ENCODE results near the gene RNF220.

The RNF220 gene

GRCh38 chr1:44655609-44656008 is 250.6 kb downstream of the RNF220 start:
- Histone ChIP-seq H3K9ac (ENCODE audit: low read length) (no peak overlapping the region), H3K4me3 (ENCODE audit: low read depth, low read length) (no peak overlapping the region), H3K4me2 (ENCODE audit: low read length) (no peak overlapping the region), H3K27ac (ENCODE audit: low read depth, low read length) (no peak overlapping the region), H2AK5ac (ENCODE audit: low read length) (no peak overlapping the region), H3K14ac (ENCODE audit: low read length) (no peak overlapping the region), H4K12ac (ENCODE audit: low read depth, low read length) (no peak overlapping the region), H2BK5ac (ENCODE audit: low read depth, low read length, poor library complexity) (no peak overlapping the region), H2BK12ac (ENCODE audit: low read length) (no peak overlapping the region), H3K79me1 (ENCODE audit: low read length) (no peaks in the 10 kb centered on the region), H4K8ac (ENCODE audit: low read depth, low read length) (no peak overlapping the region), H3K4ac (ENCODE audit: low read depth, low read length) (no peak overlapping the region), H3K36me3 (ENCODE audit: control insufficient read depth in 1 of 2, insufficient read depth in 2 of 2, low read length in 2 of 2) (peaks cover 19 to 21% of the 10 kb centered on the region in 2 experiments), H3K9me3 (ENCODE audit: insufficient read depth, low read depth, low read length) (no peaks in the 10 kb centered on the region), H3K18ac (ENCODE audit: low read length) (no peak overlapping the region), H3K27me3 (ENCODE audit: insufficient read depth, low read length) (no peaks in the 10 kb centered on the region), H2AFZ (ENCODE audit: insufficient read depth, low read length, poor library complexity) (no peak overlapping the region), H4K91ac (ENCODE audit: low read depth, low read length) (no peak overlapping the region), H2BK120ac (ENCODE audit: insufficient read depth, low read length, poor library complexity) (no peak overlapping the region), H3K4me1 (ENCODE audit: control insufficient read depth in 1 of 2, insufficient read depth in 2 of 2, low read length in 2 of 2) (no peaks in the 10 kb centered on the region), H3K79me2 (ENCODE audit: control insufficient read depth, insufficient read depth, low read length, poor library complexity) (no peaks in the 10 kb centered on the region), H3K23ac (ENCODE audit: low read length) (no peak overlapping the region)
- peak in 1 of 2 donors; percentile 49 for DNase-seq
- WGBS (ENCODE audit: extremely low coverage, insufficient coverage, insufficient read length) = no CpG with 5 or more reads among the region's 5 CpGs

DNA sequence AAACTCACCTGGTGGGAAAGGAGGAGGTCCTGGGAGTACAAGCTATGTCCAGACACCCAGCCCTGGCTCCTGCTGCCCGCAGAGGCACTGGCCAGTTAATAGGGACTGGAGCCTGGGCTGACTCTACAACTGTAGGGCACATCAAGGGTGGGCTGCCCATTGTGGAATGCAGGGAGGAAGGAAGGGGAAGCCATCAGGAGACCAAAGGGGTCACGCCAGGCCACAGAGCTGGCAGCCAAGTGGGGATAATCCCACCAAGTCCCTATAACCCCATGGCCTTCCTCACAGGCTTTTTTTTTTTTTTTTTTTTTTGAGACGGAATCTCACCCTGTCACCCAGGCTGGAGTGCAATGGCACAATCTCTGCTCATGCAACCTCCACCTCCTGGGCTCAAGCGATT is 254.5 kb downstream of the RNF220 start:
- no peak overlapping the region for H2BK5ac ChIP-seq (ENCODE audit: low read depth, low read length, poor library complexity)
- no peak overlapping the region for H3K4me2 ChIP-seq (ENCODE audit: low read length)
- H2AK5ac ChIP-seq (ENCODE audit: low read length) = no peak overlapping the region
- H4K12ac ChIP-seq (ENCODE audit: low read depth, low read length) = no peak overlapping the region
- no peak overlapping the region for H2BK120ac ChIP-seq (ENCODE audit: insufficient read depth, low read length, poor library complexity)
- H2AFZ ChIP-seq (ENCODE audit: insufficient read depth, low read length, poor library complexity) = no peak overlapping the region
- H3K9ac ChIP-seq (ENCODE audit: low read length) = no peak overlapping the region
- no peak overlapping the region for H3K18ac ChIP-seq (ENCODE audit: low read length)
- no peaks in the 10 kb centered on the region for H3K79me2 ChIP-seq (ENCODE audit: control insufficient read depth, insufficient read depth, low read length, poor library complexity)
- DNase-seq = no peak
- no peaks in the 10 kb centered on the region for H3K27me3 ChIP-seq (ENCODE audit: insufficient read depth, low read length)
- no peak overlapping the region for H3K14ac ChIP-seq (ENCODE audit: low read length)
- H3K79me1 ChIP-seq (ENCODE audit: low read length) = no peaks in the 10 kb centered on the region
- no peak overlapping the region for H3K23ac ChIP-seq (ENCODE audit: low read length)
- no peak overlapping the region for H2BK12ac ChIP-seq (ENCODE audit: low read length)
- no peak overlapping the region for H3K27ac ChIP-seq (ENCODE audit: low read depth, low read length)
- peaks cover 4% of the 10 kb centered on the region in 2 experiments for H3K36me3 ChIP-seq (ENCODE audit: control insufficient read depth in 1 of 2, insufficient read depth in 2 of 2, low read length in 2 of 2)
- WGBS (ENCODE audit: extremely low coverage, insufficient coverage, insufficient read length) = no CpG with 5 or more reads among the region's 4 CpGs
- no peak overlapping the region for H3K4ac ChIP-seq (ENCODE audit: low read depth, low read length)
- no peak overlapping the region for H3K4me3 ChIP-seq (ENCODE audit: low read depth, low read length)
- no peak overlapping the region for H4K8ac ChIP-seq (ENCODE audit: low read depth, low read length)
- H4K91ac ChIP-seq (ENCODE audit: low read depth, low read length) = no peak overlapping the region
- no peaks in the 10 kb centered on the region for H3K4me1 ChIP-seq (ENCODE audit: control insufficient read depth in 1 of 2, insufficient read depth in 2 of 2, low read length in 2 of 2)
- H3K9me3 ChIP-seq (ENCODE audit: insufficient read depth, low read depth, low read length) = no peaks in the 10 kb centered on the region

- Histone ChIP-seq H3K9ac (ENCODE audit: low read length) (no peak overlapping the region), H2BK120ac (ENCODE audit: insufficient read depth, low read length, poor library complexity) (no peak overlapping the region), H3K9me3 (ENCODE audit: insufficient read depth, low read depth, low read length) (no peaks in the 10 kb centered on the region), H4K8ac (ENCODE audit: low read depth, low read length) (no peak overlapping the region), H3K23ac (ENCODE audit: low read length) (no peak overlapping the region), H3K14ac (ENCODE audit: low read length) (no peak overlapping the region), H3K18ac (ENCODE audit: low read length) (no peak overlapping the region), H3K27me3 (ENCODE audit: insufficient read depth, low read length) (no peaks in the 10 kb centered on the region), H3K4me1 (ENCODE audit: control insufficient read depth in 1 of 2, insufficient read depth in 2 of 2, low read length in 2 of 2) (no peaks in the 10 kb centered on the region), H2AK5ac (ENCODE audit: low read length) (no peak overlapping the region), H3K4me2 (ENCODE audit: low read length) (no peak overlapping the region), H2BK12ac (ENCODE audit: low read length) (no peak overlapping the region), H3K79me2 (ENCODE audit: control insufficient read depth, insufficient read depth, low read length, poor library complexity) (no peaks in the 10 kb centered on the region), H2BK5ac (ENCODE audit: low read depth, low read length, poor library complexity) (no peak overlapping the region), H3K36me3 (ENCODE audit: control insufficient read depth in 1 of 2, insufficient read depth in 2 of 2, low read length in 2 of 2) (peaks cover 0 to 2% of the 10 kb centered on the region in 2 experiments), H3K27ac (ENCODE audit: low read depth, low read length) (no peak overlapping the region), H3K4ac (ENCODE audit: low read depth, low read length) (no peak overlapping the region), H4K91ac (ENCODE audit: low read depth, low read length) (no peak overlapping the region), H4K12ac (ENCODE audit: low read depth, low read length) (no peak overlapping the region), H2AFZ (ENCODE audit: insufficient read depth, low read length, poor library complexity) (no peak overlapping the region), H3K4me3 (ENCODE audit: low read depth, low read length) (no peak overlapping the region), H3K79me1 (ENCODE audit: low read length) (no peaks in the 10 kb centered on the region)
- no peak for DNase-seq
- WGBS (ENCODE audit: extremely low coverage, insufficient coverage, insufficient read length) = no CpG with 5 or more reads among the region's 9 CpGs
Observed at GRCh38 chr1:44660176-44660575, 255.1 kb downstream of the RNF220 start.

- H4K12ac ChIP-seq (ENCODE audit: low read depth, low read length) = no peak overlapping the region
- H2AK5ac ChIP-seq (ENCODE audit: low read length) = no peak overlapping the region
- H3K23ac ChIP-seq (ENCODE audit: low read length) = no peak overlapping the region
- H3K27ac ChIP-seq (ENCODE audit: low read depth, low read length) = no peak overlapping the region
- no peak overlapping the region for H2BK120ac ChIP-seq (ENCODE audit: insufficient read depth, low read length, poor library complexity)
- no peak overlapping the region for H2AFZ ChIP-seq (ENCODE audit: insufficient read depth, low read length, poor library complexity)
- H2BK5ac ChIP-seq (ENCODE audit: low read depth, low read length, poor library complexity) = no peak overlapping the region
- DNase-seq = no peak
- H2BK12ac ChIP-seq (ENCODE audit: low read length) = no peak overlapping the region
- H3K27me3 ChIP-seq (ENCODE audit: insufficient read depth, low read length) = no peaks in the 10 kb centered on the region
- no peak overlapping the region for H3K4me3 ChIP-seq (ENCODE audit: low read depth, low read length)
- no peak overlapping the region for H3K14ac ChIP-seq (ENCODE audit: low read length)
- H3K4me1 ChIP-seq (ENCODE audit: control insufficient read depth in 1 of 2, insufficient read depth in 2 of 2, low read length in 2 of 2) = no peaks in the 10 kb centered on the region
- peaks cover 0 to 2% of the 10 kb centered on the region in 2 experiments for H3K36me3 ChIP-seq (ENCODE audit: control insufficient read depth in 1 of 2, insufficient read depth in 2 of 2, low read length in 2 of 2)
- H3K79me2 ChIP-seq (ENCODE audit: control insufficient read depth, insufficient read depth, low read length, poor library complexity) = no peaks in the 10 kb centered on the region
- H3K4ac ChIP-seq (ENCODE audit: low read depth, low read length) = no peak overlapping the region
- H4K91ac ChIP-seq (ENCODE audit: low read depth, low read length) = no peak overlapping the region
- H3K18ac ChIP-seq (ENCODE audit: low read length) = no peak overlapping the region
- H3K79me1 ChIP-seq (ENCODE audit: low read length) = no peaks in the 10 kb centered on the region
- H3K9me3 ChIP-seq (ENCODE audit: insufficient read depth, low read depth, low read length) = no peaks in the 10 kb centered on the region
- H3K9ac ChIP-seq (ENCODE audit: low read length) = peak overlapping the region; percentile 5
- no peak overlapping the region for H3K4me2 ChIP-seq (ENCODE audit: low read length)
- WGBS (ENCODE audit: extremely low coverage, insufficient coverage, insufficient read length) = no CpG with 5 or more reads among the region's 15 CpGs
- H4K8ac ChIP-seq (ENCODE audit: low read depth, low read length) = no peak overlapping the region
Observed at GRCh38 chr1:44661781-44662682, 257.0 kb downstream of the RNF220 start.

Data from trophoblast cell (in vitro differentiated cells and primary cell).